ENCODE results near the gene ASPHD1.

- no peak for TF ChIP-seq ZNF274 (IDR thresholded peaks at IDR 0.05; ENCODE audit: low read depth, low read length)
- TF ChIP-seq YY1 (IDR thresholded peaks at IDR 0.05; ENCODE audit: insufficient read depth, insufficient read length), result no peak
- TF ChIP-seq SUZ12 (IDR thresholded peaks at IDR 0.05; ENCODE audit: extremely low read depth, insufficient read depth, insufficient read length), result no peak
These were observed 25.1 kb upstream of the ASPHD1 start for GRCh38 chr16:29875206-29875605.
